NCI-H2196 (cell line): Measurements from ENCODE around the gene LRRIQ1.
"Not testable (repeated sequence)": the region's sequence is repeated elsewhere in the genome, so short reads cannot be mapped to it uniquely, and the experiment has no call there.

Experiments used
- DNase-seq: peaks from one replicate; lab custom pipeline; 2025; ENCODE audit not compliant: unreplicated experiment; lab: John Stamatoyannopoulos, UW

Gene LRRIQ1

DNA sequence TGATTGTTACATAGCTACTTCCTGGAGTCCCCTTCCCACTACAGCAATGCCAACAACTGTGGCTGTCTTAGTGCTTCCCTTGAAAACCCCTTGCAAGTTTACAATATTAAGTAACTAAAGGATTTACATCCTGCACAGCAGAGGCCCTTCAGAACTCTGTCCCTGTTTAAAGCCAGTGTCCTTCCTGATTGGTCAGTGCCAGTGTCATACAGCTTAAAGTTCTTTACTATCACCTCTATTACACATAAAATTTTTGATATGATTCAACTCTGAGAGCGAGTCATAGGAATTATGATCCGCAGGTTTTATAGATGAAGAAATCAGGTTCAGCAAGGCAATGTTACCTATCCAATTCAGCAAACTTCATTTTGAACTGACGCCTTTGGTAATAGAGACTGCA, 152.5 kb downstream of the LRRIQ1 start:
- no peak for DNase-seq

DNA sequence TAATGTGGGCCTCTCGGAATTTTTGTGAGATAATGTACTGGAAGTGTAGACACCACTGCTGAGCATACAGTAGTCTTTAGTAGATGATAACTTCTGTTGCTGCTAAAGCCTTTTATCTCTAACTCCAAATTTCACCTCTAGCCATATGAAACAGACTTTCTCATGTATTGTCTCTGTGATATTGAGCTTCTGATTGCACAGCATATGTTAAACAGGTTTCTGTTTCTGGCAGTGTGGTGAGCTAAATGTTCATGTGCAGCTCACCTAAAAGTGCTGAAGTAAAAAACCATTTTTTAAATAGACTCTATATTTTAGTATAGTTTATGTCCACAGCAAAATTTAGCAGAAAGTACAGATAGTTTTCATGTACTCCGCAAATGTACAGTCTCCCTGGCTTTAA, 154.6 kb downstream of the LRRIQ1 start:
- no peak for DNase-seq

DNA sequence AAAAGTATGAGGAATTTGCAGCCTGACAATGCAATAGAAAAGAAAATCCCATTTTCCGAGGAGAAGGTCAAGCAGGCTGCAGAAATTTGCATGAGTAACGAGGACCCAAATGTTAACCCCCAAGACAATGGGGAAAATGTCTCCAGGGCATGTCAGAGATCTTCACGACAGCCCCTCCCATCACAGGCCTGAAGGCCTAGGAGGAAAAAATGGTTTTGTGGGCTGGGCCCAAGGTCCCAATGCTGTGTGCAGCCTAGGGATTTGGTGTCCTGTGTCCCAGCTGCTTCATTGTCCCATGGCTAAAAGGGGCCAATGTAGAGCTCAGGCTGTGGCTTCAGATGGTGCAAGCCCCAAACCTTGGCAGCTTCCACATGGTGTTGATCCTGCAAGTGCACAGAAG, 167.7 kb downstream of the LRRIQ1 start:
- not testable (repeated sequence) for DNase-seq

- no peak for DNase-seq
These were observed 170.4 kb downstream of the LRRIQ1 start for GRCh38 chr12:85206543-85206942.

DNA sequence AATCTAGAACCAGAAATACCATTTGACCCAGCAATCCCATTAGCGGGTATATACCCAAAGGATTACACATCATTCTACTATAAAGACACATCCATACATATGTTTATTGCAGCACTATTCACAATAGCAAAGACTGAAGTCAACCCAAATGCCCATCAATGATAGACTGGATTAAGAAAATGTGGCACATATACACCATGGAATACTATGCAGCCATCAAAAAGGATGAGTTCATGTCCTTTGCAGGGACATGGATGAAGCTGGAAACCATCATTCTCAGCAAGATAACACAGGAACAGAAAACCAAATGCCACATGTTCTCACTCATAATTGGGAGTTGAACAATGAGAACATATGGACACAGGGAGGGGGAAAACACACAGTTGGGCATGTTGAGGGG, 188.2 kb downstream of the LRRIQ1 start:
- not testable (repeated sequence) for DNase-seq

- no peak for DNase-seq
These were observed 189.3 kb downstream of the LRRIQ1 start for GRCh38 chr12:85225501-85225900.

DNA sequence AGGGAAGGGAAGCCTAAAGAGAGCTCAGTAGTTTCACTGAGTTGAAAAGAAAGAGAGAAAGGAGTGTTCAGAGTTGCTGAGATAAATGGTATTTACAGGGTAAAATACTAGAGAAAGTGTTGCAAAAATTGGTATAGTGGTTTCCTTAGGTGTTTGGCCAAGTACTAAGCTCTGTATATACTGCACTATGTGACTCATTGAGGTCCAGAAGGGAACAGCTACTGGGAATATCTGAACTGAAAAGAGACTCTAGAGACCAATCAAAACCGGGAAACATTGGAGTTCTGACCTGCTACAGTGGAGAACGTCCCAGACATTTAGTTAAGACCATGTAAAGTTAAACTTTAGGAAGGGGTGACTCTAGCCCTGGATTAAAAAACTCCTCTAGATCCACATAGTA, 201.2 kb downstream of the LRRIQ1 start:
- DNase-seq = no peak

DNA sequence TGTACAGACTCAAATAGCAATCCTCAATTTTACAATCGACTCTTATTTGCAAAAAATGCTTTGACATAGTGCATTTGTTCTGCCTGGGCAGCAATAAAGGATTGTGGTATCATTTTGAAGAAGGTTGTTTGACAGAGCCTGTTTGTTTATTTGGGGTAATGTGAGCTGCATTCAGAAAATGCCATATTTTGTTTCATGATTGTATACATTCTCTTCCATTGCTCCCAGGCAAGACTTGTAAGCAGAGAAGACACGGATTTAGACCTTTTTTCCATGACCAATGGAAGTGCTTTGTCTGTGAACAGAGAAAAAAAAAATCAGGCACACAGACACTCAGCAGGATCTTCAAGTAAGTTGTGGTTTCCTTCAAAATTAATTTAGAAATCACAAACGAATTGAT, 208.4 kb downstream of the LRRIQ1 start:
- DNase-seq = no peak

- no peak for DNase-seq
These were observed 217.7 kb downstream of the LRRIQ1 start for GRCh38 chr12:85253853-85254252.

GRCh38 chr12:85257671-85258070, 221.5 kb downstream of the LRRIQ1 start:
- DNase-seq = no peak

GRCh38 chr12:85260447-85260846, 224.3 kb downstream of the LRRIQ1 start:
- no peak for DNase-seq

GRCh38 chr12:85260896-85261295, 224.7 kb downstream of the LRRIQ1 start:
- DNase-seq = no peak

DNA sequence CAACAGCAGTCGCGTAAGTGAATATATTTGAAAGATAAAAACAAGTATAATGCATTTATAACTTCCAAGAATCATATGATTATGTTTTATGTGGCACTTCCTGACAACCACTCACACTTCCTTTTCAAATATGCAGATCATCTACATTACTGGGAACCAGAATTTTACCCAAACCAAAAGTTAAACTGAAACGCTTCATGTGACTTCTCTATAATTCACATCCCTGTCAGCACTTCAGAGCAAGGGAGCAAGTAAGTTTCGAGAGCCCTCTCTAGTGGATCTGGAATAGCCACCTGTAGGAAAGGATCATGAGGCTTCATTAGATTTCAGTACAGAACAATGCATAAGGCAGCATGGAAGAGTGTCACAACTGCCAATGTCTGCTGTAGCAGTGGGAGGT, 230.2 kb downstream of the LRRIQ1 start:
- no peak for DNase-seq

- no peak for DNase-seq
These were observed 237.5 kb downstream of the LRRIQ1 start for GRCh38 chr12:85273381-85274314.

- no peak for DNase-seq
These were observed 238.1 kb downstream of the LRRIQ1 start for GRCh38 chr12:85274315-85274651.

DNA sequence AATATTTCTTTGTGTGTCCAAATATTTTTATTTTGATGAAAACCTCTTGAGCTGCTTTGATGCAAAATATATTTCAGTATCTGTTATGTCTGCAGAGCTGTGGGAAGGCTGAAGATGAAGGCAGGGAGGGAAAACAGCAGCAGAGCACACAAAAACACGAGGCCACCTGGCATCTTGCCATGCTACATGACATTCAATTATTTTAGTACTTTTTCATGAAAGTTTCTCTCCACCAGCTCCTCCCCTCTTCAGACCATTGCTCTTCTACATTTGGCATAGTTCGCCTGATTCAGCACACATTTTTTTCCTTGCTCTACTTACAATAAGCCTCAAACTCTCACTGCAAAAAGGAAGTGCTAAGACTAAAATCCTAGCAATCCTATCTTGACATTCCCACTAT, 239.2 kb downstream of the LRRIQ1 start:
- DNase-seq = no peak

DNA sequence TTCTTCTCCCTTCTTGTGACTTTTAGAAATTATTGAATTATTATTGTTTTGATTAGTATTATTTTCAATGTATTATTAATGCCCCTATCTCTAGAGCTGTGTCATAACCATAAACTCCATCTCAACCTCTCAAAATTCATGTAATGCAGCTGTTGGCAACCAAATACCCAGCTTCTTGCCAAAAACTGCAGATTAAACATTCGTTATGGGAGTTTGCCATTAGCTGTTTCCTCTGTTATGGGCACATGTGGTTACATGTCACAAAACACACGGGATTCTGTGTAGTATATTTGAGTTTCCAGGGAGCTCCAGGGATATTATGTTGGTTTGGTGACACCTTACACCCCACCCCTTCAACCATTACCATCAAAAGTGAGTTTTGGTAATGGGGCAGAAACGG, 241.0 kb downstream of the LRRIQ1 start:
- DNase-seq = no peak

GRCh38 chr12:85277900-85278597, 241.9 kb downstream of the LRRIQ1 start:
- DNase-seq = no peak

DNA sequence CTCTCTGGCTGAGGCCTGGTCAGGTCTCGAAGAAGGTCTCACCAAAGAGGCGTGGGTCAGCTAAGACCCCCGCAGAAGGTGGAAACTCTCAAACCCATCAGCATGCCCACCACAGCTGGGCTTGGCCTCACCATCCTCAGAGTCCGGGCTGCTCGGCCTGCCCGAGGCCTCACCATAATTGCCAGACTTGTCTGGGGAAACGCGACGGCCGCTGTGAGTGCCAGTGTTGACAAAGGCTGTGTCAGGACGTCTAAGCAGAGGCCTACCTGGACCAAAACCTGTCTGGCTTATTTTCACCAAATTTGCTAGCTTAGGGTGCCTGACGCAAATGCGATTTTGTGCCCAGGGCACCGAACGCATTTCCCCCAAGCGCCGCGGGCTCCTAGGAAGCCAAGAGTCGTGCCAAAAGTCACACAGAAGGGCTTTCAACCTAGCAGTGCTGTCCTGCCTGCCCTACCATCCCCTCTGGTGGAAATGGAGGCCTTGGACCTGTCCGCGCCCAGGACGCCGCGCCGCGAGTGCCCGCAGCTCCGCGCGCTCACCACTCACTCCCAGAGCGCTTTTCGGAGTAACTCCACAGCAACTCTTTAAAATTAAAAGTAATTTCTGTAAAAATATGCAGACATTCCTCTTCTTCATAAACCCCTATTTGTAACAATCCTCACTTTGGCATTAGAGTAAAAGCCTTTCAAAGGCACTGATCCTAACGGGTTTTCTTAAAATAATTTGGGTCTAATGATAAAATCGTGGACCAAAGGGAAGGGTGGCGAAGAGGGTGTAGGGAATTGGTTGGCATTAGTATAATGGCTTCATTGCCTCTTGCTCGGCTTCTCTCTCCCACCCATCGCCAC, 242.7 kb downstream of the LRRIQ1 start:
- DNase-seq = no peak

GRCh38 chr12:85279449-85280164, 243.5 kb downstream of the LRRIQ1 start:
- DNase-seq = no peak
